ENCODE data around the gene PBOV1.
A peak's percentile ranks its signal among the peaks of the same experiment; 100 is the strongest.

The PBOV1 gene

DNA sequence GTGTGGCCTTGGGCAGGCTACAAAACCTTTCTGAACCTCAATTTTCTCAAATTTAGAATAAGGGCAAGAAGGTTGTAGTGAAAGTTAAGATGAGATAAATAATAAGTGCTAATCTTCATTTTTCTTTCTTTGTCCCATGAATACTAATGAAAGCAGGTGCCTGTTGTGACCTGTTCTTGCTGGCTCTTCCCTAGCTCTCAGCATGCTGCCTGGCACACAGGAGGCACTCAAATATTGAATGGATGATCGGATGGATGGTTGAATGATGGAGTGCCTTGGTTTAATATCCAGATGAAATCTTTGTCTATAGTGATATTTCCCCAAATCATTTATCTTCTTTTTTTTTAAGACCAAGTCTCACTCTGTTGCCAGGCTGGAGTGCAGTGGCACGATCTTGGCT, 15.0 kb downstream of the PBOV1 start:
- no peak for DNase-seq

GRCh38 chr6:138201836-138202235, 16.5 kb downstream of the PBOV1 start:
- no peak for DNase-seq

- DNase-seq = no peak
Measured at GRCh38 chr6:138198430-138199091, 19.7 kb downstream of the PBOV1 start.

- DNase-seq = no peak
Measured at GRCh38 chr6:138197570-138197969, 20.7 kb downstream of the PBOV1 start.

DNA sequence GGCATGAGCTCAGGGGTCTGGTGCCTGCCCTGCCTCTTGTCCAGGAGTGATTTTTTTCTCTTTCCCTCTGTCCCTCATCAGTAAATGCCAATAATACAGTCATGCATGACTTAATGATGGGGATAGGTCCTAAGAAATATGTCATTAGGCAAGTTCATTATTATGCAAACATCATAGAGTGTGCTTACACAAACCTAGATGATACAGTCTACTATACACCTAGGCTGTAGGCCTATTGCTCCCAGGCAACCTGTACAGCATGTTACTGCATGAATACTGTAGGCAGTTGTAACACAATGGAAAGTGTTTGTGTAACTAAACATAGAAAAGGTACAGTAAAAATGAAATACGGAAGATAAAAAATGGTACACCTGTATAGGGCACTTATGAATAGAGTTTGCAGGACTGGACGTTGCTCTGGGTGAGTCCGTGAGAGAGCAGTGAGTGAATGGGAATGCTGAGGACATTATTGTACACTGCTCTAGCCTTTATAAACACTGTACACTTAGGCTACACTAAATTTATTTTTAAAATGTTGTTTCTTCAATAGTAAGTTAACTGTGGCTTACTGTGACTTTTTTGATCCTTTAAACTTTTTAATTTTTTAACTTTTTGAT, 22.1 kb downstream of the PBOV1 start:
- DNase-seq = no peak

- DNase-seq = no peak
Measured at GRCh38 chr6:138194287-138194686, 24.0 kb downstream of the PBOV1 start.

DNA sequence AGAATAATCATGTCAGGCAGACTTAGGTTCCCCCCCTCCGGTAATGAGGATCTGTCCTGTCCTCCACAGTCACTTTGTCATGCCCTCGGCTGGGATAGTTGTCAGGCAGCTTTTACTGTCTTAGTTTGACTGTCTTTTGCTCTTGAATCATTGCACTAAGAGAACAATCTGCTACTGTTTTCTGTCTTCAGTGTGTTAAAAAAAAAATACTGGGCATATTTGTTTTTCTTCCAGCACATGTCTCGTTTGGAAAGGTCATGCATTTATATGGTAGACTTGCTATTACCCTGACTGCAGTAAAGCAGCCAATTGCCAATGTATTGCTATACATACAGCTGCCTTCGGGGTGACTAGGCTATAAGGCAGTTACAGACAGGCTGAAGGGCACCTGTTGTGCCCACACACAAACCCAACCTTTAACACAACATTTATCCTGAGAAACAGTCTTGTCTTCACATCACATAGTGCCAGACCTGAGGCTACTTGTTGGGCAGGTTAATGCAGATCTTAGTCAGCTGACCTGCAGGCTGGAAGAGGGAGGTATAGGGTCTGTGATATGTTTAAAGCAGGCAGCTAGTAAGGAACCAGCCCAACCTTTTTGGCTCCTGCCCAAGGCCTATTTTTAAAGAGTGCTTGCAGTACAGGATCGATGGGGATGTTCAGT, 29.9 kb downstream of the PBOV1 start:
- no peak for DNase-seq

GRCh38 chr6:138187156-138187555, 31.1 kb downstream of the PBOV1 start:
- no peak for DNase-seq

GRCh38 chr6:138184230-138184629, 34.1 kb downstream of the PBOV1 start:
- no peak for DNase-seq

DNA sequence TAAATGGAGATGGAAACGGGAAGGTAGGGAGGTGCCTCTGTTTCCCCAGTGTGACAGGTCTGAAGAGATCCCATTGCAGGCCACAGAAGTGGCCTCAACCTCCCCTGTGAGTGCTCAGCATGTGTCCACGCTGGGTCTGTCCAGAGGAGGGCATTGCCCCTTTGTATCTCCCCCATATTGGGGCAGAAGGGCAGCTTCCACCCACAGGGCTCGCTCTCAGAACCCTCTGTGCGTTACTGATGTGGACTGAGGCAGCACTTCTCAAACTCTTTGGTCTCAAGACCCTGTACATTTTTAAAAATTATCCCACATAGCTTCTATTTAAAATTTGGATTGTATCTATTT, 34.5 kb downstream of the PBOV1 start:
- no peak for DNase-seq

- peak; percentile 34 for DNase-seq
Measured at GRCh38 chr6:138182939-138183789, 35.1 kb downstream of the PBOV1 start.

GRCh38 chr6:138176652-138177232, 41.5 kb downstream of the PBOV1 start:
- DNase-seq = no peak

GRCh38 chr6:138175596-138175995, 42.7 kb downstream of the PBOV1 start:
- no peak for DNase-seq

Measured in NCI-H1694 treated with DMSO at 0.1 percent for 48 hours (cell line).